GM13976 (cell line): ENCODE data around the gene RGS12.

ENCODE experiments used
- DNase-seq: peaks from one replicate; pipeline ENCODE4 v3.0.0; 2012; ENCODE audit warnings: low spot score
- CTCF ChIP-seq: IDR thresholded peaks from 2 replicates; pipeline ENCODE4 v1.5.1; 2012; ENCODE audit warnings: borderline replicate concordance, mild to moderate bottlenecking; ENCODE audit not compliant: insufficient read depth; ENCODE audit errors: extremely low read depth, missing control alignments, control extremely low read depth
- in situ Hi-C: fragments of 300-500 bp; cut with MboI; formaldehyde crosslinking; loops from one replicate; pipeline ENCODE4 v1.12.0; 2022; ENCODE audit warnings: low sequenced_read_pairs, mixed read lengths, inconsistent platforms; ENCODE audit not compliant: unreplicated experiment

Gene RGS12

DNA sequence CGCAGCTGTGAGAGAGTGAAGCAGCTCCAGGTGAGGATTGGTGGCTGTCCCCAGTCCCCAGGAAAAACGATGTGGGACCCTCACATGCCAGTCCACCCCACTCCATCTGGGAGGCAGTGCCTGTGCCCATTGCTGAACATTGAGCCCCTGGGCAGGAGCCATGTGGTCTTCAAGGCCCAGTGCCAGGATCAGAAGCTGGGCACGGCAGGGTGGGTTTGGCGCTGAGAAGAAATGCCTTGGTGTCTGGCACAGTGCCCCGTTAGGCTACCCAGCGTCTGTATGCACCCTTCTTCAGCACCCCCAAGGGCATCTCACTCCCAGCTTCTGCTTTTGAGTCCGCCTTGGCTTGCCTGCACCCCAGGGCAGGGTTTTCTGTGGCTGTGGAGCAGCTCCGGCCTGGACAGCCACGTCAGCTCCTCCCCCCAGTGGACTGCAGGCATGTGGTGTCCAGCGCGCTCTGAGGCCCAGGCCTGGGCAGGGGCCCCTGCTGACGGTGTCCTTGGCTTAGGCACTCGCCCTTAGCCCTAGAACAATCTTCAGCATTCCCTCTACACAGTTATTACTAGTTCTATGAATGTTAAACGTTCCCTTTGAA, 28.6 kb downstream of the RGS12 start:
- DNase-seq: no peak
- in situ Hi-C loops: no loop called here

DNA sequence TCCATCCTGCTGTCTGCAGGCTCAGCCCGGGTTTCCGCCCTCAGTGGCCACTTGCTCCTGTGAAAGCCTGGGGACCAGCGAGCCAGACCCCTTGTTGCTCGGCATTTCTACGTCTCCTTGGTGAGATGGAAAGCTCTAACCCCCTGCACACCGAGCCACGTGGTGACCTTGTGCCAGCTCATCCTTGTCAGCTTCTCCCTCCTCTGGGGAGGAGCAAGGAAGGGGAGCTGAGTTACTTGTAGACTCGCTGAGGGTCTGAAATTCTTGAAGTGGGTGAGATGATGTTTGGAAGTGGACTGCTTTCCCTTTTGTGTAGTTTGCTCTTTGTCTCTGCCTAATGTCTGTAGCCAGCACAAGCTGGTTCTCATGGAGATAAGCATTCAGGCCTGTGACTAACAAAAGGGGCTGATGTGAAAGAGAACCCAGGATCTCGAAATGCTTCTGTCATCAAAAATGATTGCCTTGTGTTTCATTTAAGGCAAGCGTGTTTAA, 29.3 kb downstream of the RGS12 start:
- no peak for TF ChIP-seq CTCF
- in situ Hi-C loops: no loop called here
- DNase-seq: no peak

More for the DNA sequence above, 28.6 kb downstream of the RGS12 start:
- no peak for TF ChIP-seq CTCF

DNA sequence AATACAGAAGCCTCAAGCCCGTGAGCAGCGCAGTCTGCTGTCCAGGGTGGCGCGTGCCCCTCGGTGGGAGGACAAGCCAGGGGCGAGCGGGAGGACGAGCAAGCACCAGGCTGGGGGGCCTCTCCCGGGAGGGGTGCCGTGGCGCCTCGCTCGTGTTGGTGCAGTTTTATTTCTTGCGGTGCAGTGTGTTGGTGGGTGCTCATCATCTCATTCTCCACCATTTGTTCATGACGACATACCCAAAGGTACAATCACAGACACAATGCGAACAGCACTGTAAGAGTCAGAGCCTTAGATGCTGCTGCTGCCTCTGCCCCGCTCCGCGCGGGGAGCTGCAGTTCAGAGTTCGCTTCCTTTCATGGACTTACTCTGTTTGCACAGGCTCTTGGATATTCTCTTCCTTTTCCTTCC, 30.3 kb downstream of the RGS12 start:
- in situ Hi-C loops: no loop called here
- DNase-seq: no peak
- no peak for TF ChIP-seq CTCF

DNA sequence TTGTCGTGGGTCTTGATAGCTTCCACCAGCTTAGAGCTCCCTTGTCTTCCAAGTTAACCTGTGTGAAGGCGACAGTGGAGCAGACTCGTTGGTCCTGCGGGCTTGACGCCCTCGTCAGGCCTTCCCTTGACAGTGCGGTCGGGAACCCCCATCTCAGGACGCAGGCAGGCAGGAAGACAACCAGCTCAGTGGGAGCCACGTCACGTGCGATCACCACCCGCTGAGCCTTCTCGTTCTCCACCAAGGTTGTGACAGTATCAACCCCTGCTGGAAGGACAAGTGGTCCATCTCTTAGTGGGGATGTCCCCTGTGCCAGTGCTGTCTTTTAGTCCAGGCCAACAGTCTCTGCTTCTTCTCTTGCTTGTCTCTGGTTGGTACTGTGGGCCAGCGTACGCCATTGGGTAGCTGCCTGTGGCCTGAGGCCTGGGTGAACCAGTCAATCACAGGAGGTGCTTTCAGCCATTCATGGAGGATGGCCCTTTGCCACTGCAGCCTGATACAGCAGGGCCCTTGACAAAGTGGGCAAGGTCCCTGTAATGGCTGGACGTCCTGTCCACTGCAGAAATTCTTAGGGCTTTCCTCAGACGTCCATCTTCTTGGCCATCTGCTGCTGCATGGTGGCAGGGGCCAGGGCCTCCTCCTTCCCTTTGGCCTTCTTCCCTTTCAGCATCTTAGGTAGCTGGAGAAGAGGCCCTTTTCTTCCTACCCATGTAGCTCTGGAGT, 31.4 kb downstream of the RGS12 start:
- no peak for DNase-seq
- no peak for TF ChIP-seq CTCF
- in situ Hi-C loops: no loop called here

DNA sequence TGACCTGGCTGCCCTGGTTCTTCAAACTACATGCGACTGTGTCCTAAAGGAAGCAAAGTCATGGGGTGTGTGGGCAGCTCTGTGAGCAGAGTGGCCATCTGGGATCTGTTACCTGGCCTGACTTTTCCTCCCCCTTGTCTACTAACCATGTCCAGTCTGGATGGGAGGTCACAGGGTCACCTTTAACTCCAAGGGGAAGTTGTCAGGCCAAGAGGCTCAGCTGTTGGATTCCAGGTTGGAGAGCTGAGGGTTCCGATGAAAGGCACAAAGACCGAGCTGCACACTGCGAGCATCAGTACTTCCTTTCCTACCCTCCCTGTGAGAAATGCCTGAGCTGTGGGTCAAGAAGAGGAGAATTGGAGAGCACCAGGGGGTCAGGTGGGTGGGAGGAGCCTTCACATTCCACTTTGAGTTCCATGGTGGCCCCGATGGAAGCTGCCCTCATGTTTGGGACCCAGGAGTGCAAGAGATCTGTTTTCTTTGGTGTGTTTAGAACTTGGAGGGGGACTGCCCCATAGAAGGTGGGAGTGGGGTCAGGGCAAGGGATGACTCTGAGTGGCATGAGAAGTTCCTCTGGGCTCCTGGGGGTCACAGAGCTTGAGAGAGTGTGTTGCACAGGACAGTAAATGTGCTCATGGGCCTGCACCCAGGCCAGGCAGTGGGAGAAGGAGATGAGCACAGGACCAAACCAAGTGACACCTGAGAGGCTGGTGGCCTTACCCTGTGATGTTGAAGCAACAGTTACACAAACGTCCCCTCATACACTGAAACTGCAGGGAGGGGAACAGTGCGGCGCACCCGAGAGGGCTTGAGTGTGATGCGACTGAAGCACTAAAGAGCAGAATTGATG, 36.2 kb downstream of the RGS12 start:
- in situ Hi-C loops: no loop called here
- DNase-seq: no peak
- no peak for TF ChIP-seq CTCF

- no peak for TF ChIP-seq CTCF
- in situ Hi-C loops: no loop called here
- no peak for DNase-seq
Observed at GRCh38 chr4:3329887-3330286, 37.1 kb downstream of the RGS12 start.
